ENCODE data around the gene F2. TPM values are rescaled to one million over a fixed set of nuclear protein-coding genes. Genes with fewer than 3 reads are reported as not detected.

F2 gene
- total RNA-seq, 2 experiments from 2014 or later = not detected

Small RNA genes lying within 50 kb of the gene (microRNA-seq; reads per million reads assigned to microRNA genes)
- 2.8 reads per million for gene MIR5582

Other genes with a start within 250 kb of the F2 start
- gene AMBRA1, start 125.2 kb upstream of the F2 start, total RNA-seq = 10 to 100 TPM; 39.1 to 40.5 TPM
- 1 to 10 TPM; 5.8 to 7.6 TPM for gene HARBI1, start 102.0 kb upstream of the F2 start, total RNA-seq
- gene ATG13, start 101.7 kb upstream of the F2 start, total RNA-seq = 10 to 100 TPM; 64.1 to 70.0 TPM
- 10 to 100 TPM; 62.5 to 68.0 TPM for gene ARHGAP1, start 18.6 kb upstream of the F2 start, total RNA-seq
- 10 to 100 TPM; 18.9 to 19.0 TPM for gene ZNF408, start 18.2 kb upstream of the F2 start, total RNA-seq
- gene CKAP5, start 127.1 kb downstream of the F2 start, total RNA-seq = 100 to 1,000 TPM; 127 to 135 TPM
- gene LRP4, start 199.3 kb downstream of the F2 start, total RNA-seq = under 1 TPM in 1 of 2 experiments, not detected in 1; 0.06 TPM
- gene CSTPP1, start 217.5 kb downstream of the F2 start, total RNA-seq = 10 to 100 TPM; 14.2 to 16.5 TPM

Measured in activated naive CD8-positive, alpha-beta T cell treated with anti-CD3 and anti-CD28 coated beads, Interleukin-2, amount 10 ng/mL, durations not matched to agents 7 days and 5 days (primary cell).